NT2/D1 (cell line): ENCODE results near the gene LRRTM4.

ENCODE experiments used
- YY1 ChIP-seq: IDR thresholded peaks from 2 replicates; pipeline ENCODE4 v1.6.1; 2011; ENCODE audit not compliant: insufficient read length, insufficient read depth
- ZNF274 ChIP-seq: IDR thresholded peaks from 2 replicates; pipeline ENCODE4 v1.6.1; 2011; ENCODE audit warnings: mild to moderate bottlenecking, low read depth, low read length

- no peak for TF ChIP-seq ZNF274
- TF ChIP-seq YY1 = no peak
Observed at GRCh38 chr2:77395011-77395410, 127.2 kb downstream of the LRRTM4 start.
